Psoas muscle (tissue), 8 donors: ENCODE data around the gene ADPRH. TPM values are rescaled to one million over a fixed set of nuclear protein-coding genes. Genes with fewer than 3 reads are reported as not detected.
A peak's percentile ranks its signal among the peaks of the same experiment; 100 is the strongest.

Source experiments
- ATAC-seq, 4 donors: fragments of 200-7000 bp; cut with Tn5 transposase; one replicate each; pipeline ENCODE4 v1.9.1; 2020; ENCODE audit warnings: moderate library complexity in 3 of 4, mild to moderate bottlenecking in 2 of 4
- DNase-seq, 2 donors: peaks; one replicate each; pipeline ENCODE4 v3.0.0-alpha.2; 2020
- H3K27ac ChIP-seq: fragments of 200-600 bp; one replicate; pipeline ENCODE4 v1.8.0; 2022
- H3K27me3 ChIP-seq, 3 donors: fragments of 200-600 bp in 1 of 3; one replicate each; pipeline versions ENCODE4 v1.6.1 to v1.8.0; 2013 to 2022; ENCODE audit warnings: low read length in 2 of 3, mild to moderate bottlenecking in 2 of 3, moderate library complexity in 1 of 3; ENCODE audit not compliant: insufficient read depth in 3 of 3
- H3K36me3 ChIP-seq, 2 donors: fragments of 200-600 bp in 1 of 2; one replicate each; pipeline versions ENCODE4 v1.6.1 to v1.8.0; 2013 to 2022; ENCODE audit warnings: low read depth in 1 of 2, mild to moderate bottlenecking in 1 of 2, moderate library complexity in 1 of 2; ENCODE audit not compliant: insufficient read depth in 1 of 2
- H3K4me1 ChIP-seq: fragments of 200-600 bp; one replicate; pipeline ENCODE4 v1.8.0; 2022
- H3K4me3 ChIP-seq: fragments of 200-600 bp; one replicate; pipeline ENCODE4 v1.8.0; 2022; ENCODE audit warnings: mild to moderate bottlenecking
- H3K9me3 ChIP-seq: fragments of 200-600 bp; one replicate; pipeline ENCODE4 v1.8.0; 2022
- CTCF ChIP-seq: fragments of 200-600 bp; IDR thresholded peaks from one replicate; pipeline ENCODE4 v1.8.0; 2022; ENCODE audit warnings: antibody characterized with exemption
- WGBS, 3 donors: extraction: QIAGEN DNeasy Blood & Tissue Kit; methylation state at CpG; one replicate each; pipeline versions ENCODE4 v1.1.6 to v1.1.7; 2013; 5-methylcytosine and 5-hydroxymethylcytosine counted together
- intact Hi-C, 2 donors: fragments of 100-400 bp; cut with DNase I; formaldehyde crosslinking; loops; one replicate each; pipeline versions ENCODE4 v1.11.0 to v1.14.2; 2022
- long read RNA-seq, 2 donors: library from polyadenylated mRNA; unstranded; transcript quantifications; one replicate each; pipeline ENCODE4 v2.0.0, GENCODE V29; 2021
- polyA plus RNA-seq, 3 donors: library from polyadenylated mRNA; stranded (reverse); fragments of 200-250 nt; gene quantifications; one replicate each; pipeline ENCODE4 v1.2.3, GENCODE V29; 2013
- total RNA-seq, 4 donors: library from RNA; stranded (reverse); fragmentation: NEBNext Ultra II Directional in 2 of 4; extraction: Animal tissue kit (Norgen Biotek cat#: 25700) in 2 of 4; gene quantifications; one replicate each; pipeline versions ENCODE4 v1.2.1 to v1.2.4, GENCODE V29; 2021 to 2023
- donor health status: healthy with polysubstance abuse.
- donor health status: DM: no; HTN: no; CAD: no; lungs with moderate emphysema.
- donor health status: Bipolar disorder and iron deficiency.
- donor health status: healthy.
- donor health status: DM: yes; HTN: yes; CAD: no.
- donor health status: DM: no; HTN: no; CAD: no.
- donor health status: DM: no; HTN: no; CAD: no.
- donor health status: DM: yes; HTN: yes; CAD: no.

ADPRH gene
- total RNA-seq (10 to 100 TPM; 12.6 to 16.9 (median 14.5) TPM), polyA plus RNA-seq (10 to 100 TPM in 2 of 3 donors, 1 to 10 TPM in 1; 5.2 to 16.6 (median 15.0) TPM)
- long read RNA-seq, donor 1, transcript ADPRH-201 (5 exons, 3,439 nt), result major isoform, 26 of 33 reads
- long read RNA-seq, donor 1, partial matches to known transcripts, result 0 of 33 reads
- long read RNA-seq, donor 1, other reads (novel, unspliced or antisense), result 4 of 33 reads
- long read RNA-seq, donor 2, transcript ADPRH-205 (4 exons, 1,501 nt), result minor isoform, 12 of 37 reads
- long read RNA-seq, donor 2, transcript ADPRH-201 (5 exons, 3,439 nt), result major isoform, 16 of 37 reads
- long read RNA-seq, donor 2, partial matches to known transcripts, result 4 of 37 reads
- long read RNA-seq, donor 2, other reads (novel, unspliced or antisense), result 4 of 37 reads

DNA sequence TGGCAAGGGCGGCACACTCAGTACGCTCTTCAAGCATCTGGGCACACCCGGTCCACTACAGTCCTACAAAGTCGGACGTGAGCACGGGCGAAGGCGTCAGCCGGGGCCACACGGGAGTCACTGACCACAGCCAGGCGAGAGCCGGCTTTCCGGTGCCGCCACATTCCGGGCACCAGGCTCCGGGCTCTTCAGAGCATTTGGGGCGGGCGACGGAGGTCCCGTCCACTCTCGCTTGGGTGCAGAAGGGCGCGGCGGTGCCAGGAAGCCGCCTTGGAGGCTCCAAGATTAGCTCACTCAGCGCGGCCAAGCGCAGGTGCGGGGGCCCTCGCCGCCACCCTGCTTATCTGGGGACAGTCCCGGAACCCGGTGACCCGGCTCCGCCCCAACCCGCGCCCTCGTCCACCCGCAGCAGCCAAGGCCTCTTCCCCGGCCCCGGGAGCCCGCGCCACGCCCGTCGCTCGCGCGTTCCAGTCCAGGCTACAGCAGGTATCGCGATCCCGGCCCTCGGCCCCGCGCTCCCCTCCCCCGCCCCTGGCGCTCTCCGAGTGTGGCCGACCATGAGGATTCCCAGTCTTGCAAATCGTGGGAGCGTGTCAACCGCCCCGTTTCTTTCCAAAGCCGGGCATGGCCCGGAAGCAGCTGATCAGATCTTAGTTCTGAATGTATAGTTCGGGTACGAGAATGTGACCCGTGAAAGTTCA is at the start of gene ADPRH:
Gene ADPRH (plus strand): TSS at position 127 of the 701 bp plus-strand sequence. CDS start 2,678 bp downstream, outside the sequence.
- peak within 1 kb of the TSS; percentile 97 for H3K27ac ChIP-seq
- ATAC-seq (peak; percentile 89 to 95 (median 93)), DNase-seq (peak; percentile 87 to 94)
- H3K27me3 ChIP-seq, result no peaks in the 10 kb centered on the region
- intact Hi-C loops, result loop anchor here in 1 of 2 donors (5.0 kb wide), 1 partner anchor 98 kb away; the partner anchor contains the start of gene COX17
- H3K9me3 ChIP-seq, result no peaks in the 10 kb centered on the region
- 0 to 1% (median 0%) methylated on average over 66 to 68 of the region's 68 CpGs for WGBS, 3 donors
- TF ChIP-seq CTCF, result no peak
- H3K4me3 ChIP-seq, result peak within 1 kb of the TSS; percentile 71
- H3K4me1 ChIP-seq, result peaks cover 8% of the 10 kb centered on the region
- peaks cover 3 to 20% of the 10 kb centered on the region in 2 donors for H3K36me3 ChIP-seq

DNA sequence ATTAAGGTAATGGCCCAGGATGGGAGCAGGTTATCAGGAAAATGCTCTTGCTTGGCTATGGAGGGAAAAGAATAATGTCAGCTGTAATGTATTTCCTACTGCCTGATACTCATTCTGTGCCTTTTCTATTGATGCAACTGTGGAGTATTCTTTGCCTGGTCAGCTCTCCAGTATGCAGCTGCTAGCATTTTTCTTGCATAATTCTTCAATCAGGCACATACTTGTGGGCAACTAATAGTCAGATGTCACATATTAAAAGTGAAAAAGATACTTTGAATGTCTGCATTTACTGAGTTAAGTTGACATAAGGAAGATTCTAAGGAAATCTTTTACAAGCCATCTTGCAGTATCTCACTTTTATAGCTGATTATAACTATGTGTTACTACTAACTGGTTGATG is 49.4 kb upstream of the ADPRH start:
- Histone ChIP-seq H3K9me3 (no peaks in the 10 kb centered on the region), H3K4me3 (no peak overlapping the region), H3K27ac (no peak overlapping the region), H3K27me3 (no peaks in the 10 kb centered on the region), H3K4me1 (no peaks in the 10 kb centered on the region), H3K36me3 (peaks cover 0 to 13% of the 10 kb centered on the region in 2 donors)
- ATAC-seq, result no peak
- no peak for DNase-seq
- no peak for TF ChIP-seq CTCF
- intact Hi-C loops, result loop anchor here in 1 of 2 donors (5.0 kb wide), 1 partner anchor 152 kb away; no protein-coding TSS in a partner anchor

DNA sequence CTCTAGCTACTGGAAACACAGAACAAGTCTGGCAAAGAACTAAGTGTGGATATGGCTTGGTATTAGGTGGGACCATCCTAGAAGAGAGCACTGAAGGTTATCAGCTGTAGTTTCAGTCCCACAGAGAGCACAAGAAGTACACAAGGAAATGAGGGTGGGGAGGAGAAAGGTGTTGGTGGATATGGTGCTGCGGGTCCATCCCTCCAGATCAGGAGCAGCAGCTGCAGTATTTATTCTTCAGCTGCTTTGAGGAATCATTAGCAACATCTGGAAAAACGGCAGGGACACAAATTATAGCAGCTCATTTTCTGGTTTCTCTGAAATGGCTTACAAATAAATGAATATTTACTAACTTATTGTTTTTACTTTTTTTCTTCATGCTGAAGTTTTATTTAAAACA is 48.8 kb upstream of the ADPRH start:
- Histone ChIP-seq H3K27ac (no peak overlapping the region), H3K36me3 (peaks cover 0 to 8% of the 10 kb centered on the region in 2 donors), H3K4me3 (no peak overlapping the region), H3K9me3 (no peaks in the 10 kb centered on the region), H3K4me1 (no peaks in the 10 kb centered on the region), H3K27me3 (no peaks in the 10 kb centered on the region)
- TF ChIP-seq CTCF, result no peak
- no peak for DNase-seq
- no peak for ATAC-seq
- WGBS, 3 donors, result 52 to 54% (median 53%) methylated on average over 2 of the region's 2 CpGs
- intact Hi-C loops, result no loop called here

GRCh38 chr3:119531151-119531550 is 48.1 kb upstream of the ADPRH start:
- WGBS, 3 donors, result 78 to 89% (median 82%) methylated on average over 4 of the region's 4 CpGs
- H3K36me3 ChIP-seq, result peaks cover 0 to 1% of the 10 kb centered on the region in 2 donors
- H3K27me3 ChIP-seq, result no peaks in the 10 kb centered on the region
- TF ChIP-seq CTCF, result no peak
- intact Hi-C loops, result no loop called here
- DNase-seq (no peak), ATAC-seq (no peak)
- H3K27ac ChIP-seq, result no peak overlapping the region
- H3K9me3 ChIP-seq, result no peaks in the 10 kb centered on the region
- no peak overlapping the region for H3K4me3 ChIP-seq
- no peaks in the 10 kb centered on the region for H3K4me1 ChIP-seq
